Putamen (tissue), 1 donor: Measurements from ENCODE around the gene SLC25A1.
"Not testable (repeated sequence)": the region's sequence is repeated elsewhere in the genome, so short reads cannot be mapped to it uniquely, and the experiment has no call there.

Source experiments
- DNase-seq: peaks from one replicate; pipeline ENCODE4 v3.0.0-alpha.2; 2016; ENCODE audit warnings: low spot score

Gene SLC25A1

DNA sequence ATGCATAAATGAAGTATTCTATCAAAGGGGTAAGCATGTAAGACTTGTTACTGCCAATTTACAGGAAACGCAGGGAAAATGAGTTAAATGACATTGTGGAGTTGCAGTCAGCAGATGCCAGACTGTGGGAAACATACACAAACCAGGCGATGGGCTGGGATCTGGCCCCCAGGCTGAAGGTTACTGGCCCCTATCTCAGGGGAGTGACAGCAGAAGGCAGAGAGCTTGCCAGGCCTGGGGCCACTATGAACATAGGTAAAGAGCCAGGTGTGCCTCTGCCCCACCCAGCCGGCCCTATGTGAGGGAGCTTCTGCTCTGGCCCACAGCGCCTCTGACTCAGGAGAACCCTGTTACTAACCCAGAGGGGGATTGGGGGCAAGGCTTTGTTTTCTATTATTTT lies 26.1 kb upstream of the SLC25A1 start:
- no peak for DNase-seq

DNA sequence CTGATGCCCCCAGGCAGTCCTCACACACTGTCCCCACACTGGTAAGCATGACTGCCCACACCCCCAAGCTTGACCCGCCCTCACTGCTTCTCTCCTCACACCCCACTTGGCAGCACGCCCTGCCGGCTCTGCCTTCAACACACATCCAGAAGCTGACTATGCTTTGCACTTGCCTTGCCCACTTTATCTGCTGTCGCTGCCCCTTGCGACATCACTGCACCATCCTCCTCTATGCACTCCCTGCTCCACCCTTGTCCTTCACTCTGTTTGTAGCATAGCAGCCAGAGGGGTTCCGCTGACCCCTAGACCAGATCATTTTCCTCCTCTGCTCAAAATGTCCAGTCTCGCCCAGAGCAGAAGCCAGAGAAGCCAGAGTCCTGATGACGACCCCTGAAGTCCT lies 25.3 kb upstream of the SLC25A1 start:
- DNase-seq = no peak

DNA sequence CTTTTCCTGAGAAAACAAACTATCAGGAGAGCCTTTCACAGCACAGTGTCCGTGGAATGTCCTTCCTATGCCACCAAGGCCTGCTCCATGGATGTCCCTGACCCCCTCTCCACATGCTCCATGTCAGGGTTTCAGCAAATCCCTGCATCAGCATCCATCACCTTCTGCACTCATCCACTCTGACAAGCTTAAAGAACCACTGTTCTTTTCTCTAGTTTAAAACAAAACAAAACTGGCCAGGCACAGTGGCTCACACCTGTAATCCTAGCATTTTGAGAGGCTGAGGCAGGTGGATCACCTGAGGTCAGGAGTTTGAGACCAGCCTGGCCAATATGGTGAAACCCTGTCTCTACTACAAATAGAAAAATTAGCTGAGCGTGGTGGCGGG lies 24.3 kb upstream of the SLC25A1 start:
- not testable (repeated sequence) for DNase-seq

DNA sequence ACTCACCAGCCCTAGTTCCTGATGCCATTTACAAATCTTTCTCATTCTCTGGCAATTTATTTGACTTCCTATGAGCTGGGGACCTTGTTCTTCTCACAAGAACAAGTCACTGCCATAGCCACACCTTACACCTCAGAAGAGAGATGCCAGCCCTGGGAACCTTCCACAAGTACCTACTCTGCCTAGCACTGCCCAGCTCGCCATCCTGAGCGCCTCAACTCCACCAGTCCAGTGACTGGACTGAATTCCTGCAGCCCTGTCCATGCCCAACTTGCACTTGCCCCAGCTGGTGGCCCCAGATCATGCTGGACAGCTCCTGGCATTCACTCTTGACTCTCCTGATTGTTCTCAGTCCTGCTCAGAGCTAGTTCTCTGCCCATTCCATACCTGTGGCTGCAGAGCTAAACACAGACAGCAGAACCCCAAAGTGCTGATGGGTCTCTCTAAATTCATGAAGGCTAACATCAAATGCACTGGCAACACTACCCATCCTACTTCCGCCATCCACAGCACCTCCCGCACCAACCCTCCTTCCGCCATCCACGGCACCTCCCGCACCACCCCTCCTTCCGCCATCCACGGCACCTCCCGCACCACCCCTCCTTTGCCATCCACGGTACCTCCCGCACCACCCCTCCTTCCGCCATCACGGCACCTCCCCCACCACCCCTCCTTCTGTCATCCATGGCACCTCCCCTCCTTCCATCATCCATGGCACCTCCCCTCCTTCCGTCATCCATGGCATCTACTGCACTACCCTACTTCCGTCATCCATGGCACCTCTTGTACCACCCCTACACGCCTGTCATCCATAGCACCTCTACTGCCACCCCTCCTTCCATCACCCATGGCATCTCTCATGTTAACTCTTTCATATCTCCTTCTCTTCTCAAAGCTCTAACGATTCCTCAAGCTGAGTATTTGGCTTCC lies 23.6 kb upstream of the SLC25A1 start:
- DNase-seq = no peak

DNA sequence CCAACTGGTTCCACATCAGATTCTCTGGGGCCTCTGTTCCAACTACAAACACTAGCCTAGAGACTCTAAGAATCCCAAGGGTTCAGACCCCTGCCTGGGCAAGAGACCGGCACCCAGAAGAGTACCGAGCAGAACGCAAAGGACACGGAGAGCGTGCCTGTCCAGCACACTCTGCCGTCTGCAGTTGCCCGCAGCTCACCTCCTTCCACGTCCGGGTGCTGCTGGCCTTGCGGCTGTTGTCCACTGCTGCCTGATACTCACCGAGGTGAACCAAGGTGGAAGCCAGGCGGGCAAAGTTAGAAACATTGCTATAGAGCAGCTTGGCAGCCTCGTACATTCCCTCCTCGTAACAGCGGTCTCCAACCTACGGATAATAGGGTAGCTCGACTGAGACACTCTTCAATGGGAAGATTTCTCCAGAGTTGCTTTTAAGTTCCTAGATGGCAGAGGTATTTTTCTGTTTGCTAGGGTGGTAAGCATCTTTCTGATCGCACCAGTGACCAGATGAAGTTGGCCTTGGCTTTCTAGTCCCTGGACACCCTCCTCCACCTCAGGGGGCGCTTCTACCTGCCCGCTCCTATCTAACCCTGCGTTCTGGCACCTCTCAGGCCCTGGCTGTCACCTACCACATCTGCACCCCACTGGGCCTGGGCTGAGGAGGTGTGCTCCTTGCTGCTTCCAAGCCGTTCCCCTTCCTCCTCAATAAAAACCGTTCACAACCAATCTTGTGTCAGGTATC lies 22.8 kb upstream of the SLC25A1 start:
- no peak for DNase-seq

DNA sequence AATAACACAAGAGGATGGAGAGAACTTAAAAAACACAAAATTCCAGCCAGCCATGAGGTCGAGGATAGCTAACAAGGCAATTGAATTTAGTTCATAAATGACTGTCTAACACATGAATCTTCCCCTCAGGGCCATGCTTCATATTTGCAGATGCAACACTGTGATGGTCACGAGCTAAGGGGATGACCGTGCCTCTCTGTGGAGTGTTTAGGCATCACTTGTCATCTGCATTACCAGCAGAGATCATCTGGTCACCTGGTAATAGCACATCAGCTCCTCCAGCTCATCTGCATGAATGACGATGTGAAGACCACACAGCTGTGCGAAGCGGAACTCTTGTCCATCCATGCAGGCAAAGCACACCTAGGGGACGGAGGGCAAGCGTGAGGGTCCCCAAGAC lies 20.9 kb upstream of the SLC25A1 start:
- no peak for DNase-seq

DNA sequence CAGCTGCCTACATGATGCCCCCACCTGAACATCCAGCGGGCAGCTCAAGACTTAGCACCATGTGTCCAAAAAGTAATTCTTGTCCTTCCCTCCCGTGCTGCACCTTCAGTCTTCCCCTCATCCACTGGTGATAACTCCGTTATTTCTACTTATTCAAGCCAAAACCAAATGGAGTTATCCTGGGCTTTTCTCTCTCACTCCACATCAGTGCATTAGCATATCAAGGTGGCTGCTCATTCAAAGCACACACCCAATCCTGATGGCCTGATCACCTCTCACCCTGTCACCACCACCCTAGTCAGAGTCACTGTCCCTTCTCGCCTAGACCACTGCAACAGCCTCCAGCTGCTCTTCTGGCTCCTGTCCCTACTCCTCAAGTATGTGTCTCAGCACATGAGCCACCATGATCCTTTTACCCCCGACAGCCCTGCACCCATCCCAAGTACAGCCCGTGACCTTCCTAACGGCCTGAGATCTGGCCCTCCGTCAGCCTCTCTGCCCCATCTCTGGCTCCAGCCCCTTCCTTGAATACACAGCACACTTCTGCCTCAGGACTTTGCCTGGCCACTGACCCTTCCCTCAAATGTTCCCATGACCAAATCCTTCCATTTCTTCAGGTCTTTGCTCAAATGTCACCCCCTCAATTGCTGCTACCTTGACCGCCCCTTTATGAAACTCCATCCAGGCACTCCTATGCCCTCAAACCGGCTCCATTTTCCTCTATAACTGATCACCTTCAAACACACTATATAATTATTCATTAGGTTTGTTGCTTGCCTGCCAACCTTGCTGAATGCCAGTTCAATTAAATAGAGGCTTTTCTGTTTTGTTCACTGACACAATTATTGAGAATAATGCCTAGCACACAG lies 19.7 kb upstream of the SLC25A1 start:
- DNase-seq = no peak

DNA sequence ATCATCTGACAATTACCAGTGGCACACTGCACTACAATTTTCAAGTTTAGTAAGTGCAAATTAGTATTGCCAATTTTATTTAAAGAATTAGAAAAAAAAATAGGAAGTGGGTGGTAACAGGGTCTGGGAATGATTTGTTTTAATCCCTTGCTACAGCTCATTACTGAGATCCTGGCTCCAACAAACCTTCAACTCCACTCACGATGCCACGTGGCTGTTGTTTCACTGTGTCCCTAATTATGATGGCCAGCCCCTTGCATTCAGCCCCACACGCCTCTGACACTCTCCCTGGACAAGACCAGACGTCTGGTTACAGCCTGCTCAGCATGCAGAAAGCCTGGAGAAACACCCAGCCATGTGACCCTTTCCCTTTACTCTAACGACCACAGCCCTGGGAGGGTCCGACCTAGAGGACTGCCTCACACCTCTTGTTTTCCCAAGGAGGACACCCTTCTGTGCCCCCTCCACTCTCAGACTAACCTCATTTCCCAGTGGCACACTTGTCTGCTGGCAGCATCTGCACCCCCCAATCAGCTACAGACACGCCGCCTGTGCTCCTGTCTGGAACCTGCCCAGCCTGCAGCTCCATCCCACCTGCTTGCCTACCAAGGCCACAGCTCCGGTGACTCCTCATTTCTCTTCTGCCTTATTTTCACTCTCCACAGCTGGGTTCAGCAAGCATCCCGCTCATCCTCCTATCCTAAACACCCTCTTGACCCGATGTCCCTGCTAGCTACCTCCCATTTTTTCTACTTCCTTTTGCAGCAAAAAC lies 18.5 kb upstream of the SLC25A1 start:
- no peak for DNase-seq

DNA sequence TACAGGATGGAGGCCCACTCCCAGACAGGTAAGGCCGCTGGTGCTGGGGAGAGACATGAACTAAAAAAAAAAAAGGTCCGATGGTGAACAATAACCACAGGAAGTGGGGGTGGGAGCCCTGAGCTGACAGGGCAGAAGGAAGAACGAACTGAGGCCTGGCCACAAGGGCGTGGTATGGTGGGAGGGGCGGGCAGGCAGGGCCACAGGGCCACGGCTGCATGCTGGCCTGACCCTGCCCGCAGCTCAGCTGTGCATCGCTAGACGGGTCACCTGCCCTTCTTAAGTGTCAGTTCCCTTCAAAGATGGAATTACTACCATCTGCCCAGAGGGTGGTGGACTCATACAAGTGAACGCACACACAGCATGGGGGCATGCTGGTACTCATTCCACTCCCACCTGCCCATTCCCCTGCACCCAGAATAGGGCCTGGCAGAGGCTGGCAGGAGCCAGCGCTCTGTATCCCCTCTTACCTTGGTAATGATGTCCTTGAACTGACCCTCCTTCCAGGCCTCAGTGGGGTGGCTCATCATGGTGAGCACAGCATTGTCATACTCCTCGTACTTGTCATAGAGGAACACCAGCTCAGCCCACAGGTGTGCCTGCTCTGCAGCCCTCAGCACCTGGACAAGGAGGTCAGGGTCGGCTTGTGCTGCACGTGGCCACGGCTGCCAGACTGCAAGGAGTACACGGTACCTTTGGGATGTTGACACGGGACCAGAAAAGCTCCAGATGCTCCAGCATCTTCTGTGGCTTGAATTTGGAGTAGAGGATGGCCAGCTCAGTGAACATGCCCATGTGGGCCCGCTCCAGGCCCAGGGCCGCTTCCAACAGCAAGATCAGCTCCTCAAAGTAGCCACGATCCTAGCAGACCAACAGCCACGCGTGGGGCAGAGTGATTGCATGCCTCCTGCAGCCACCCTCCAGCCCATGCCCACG lies 17.5 kb upstream of the SLC25A1 start:
- no peak for DNase-seq

DNA sequence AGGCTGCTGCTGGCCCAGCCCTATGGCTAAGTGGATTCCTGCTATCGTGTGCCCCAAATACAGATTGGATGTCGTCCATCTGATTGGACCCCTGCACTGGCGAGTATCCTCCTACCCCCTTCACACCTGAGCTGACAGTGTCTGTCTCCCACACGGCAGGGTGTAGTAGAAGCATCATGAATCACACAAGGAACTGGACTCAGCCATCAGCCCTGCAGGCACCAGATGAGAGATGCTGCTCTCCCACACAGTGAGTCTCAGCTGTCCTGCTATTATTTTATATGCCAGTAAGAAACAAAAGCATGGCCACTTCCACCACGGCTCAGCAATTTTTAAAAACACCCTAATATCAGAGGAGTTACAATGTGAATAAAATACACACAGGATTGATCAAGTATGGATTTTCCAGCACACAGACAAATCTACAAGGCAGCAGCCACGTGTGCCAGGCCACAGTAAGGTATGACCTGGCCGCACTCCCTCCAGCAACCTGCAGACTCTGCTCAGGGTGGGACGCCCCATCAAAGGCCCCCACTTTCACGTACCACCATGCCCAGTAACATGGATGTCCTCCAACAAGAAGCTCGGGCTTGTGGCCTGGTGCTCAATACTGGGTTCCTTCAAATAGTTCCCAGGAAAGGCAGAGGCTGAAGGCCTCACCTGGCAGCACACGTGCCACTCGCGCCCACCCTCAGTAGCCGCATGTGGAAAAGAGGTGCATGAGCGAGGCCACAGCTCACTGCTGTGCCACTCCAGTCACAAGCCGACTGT lies 16.4 kb upstream of the SLC25A1 start:
- DNase-seq = no peak

DNA sequence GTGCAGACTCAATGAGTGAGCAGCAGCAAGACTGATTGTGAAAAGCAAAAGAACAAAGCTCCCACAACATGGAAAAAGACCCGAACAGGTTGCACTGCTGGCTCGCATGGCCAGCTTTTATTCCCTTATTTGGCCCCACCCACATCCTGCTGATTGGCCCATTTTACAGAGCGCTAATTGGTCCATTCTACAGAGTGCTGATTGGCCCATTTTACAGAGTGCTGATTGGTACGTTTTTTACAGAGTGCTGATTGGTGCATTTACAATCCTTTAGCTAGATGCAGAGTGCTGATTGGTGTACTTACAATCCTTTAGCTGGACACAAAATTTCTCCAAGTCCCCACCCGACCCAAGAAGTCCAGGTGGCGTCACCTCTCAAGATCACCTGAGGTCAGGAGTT lies 15.3 kb upstream of the SLC25A1 start:
- DNase-seq = no peak

DNA sequence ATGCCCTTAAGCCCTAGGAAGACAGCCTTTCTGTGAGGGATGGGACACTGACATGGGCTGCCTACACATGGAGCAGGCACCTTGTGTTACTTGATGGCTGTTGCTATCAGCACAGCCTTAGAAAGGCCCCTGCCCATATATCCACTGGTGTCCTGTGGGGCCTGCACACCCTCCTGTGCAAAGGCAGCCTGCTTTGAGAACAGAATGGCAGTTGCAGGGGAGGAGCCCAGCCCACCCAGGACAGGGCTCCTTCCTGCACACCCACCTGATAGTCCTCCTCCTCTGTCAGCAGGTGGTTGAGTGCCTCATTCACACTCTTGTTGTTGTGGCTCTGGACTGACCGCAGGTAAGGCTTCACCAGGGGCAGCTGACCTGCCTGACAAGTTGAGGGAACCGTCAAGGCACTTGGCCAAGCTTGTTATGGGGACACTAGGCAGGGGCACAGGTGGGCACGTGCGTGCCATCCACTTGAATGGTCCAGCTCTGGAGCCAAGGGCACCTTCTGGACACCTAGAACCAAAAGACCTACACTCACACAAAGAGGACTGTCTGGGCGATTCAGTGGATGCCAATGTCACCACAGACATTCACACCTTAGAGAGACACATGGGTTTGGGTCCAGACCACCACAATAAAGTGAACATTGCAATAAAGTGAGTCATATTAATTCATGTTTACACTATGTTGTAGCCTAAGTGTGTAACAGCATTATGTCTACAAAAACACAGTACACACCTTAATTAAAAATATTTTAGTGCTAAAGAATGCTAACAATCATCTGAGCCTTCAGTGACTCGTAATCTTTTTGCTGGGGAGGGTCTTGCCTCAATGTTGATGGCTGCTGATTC lies 9.4 kb upstream of the SLC25A1 start:
- no peak for DNase-seq

DNA sequence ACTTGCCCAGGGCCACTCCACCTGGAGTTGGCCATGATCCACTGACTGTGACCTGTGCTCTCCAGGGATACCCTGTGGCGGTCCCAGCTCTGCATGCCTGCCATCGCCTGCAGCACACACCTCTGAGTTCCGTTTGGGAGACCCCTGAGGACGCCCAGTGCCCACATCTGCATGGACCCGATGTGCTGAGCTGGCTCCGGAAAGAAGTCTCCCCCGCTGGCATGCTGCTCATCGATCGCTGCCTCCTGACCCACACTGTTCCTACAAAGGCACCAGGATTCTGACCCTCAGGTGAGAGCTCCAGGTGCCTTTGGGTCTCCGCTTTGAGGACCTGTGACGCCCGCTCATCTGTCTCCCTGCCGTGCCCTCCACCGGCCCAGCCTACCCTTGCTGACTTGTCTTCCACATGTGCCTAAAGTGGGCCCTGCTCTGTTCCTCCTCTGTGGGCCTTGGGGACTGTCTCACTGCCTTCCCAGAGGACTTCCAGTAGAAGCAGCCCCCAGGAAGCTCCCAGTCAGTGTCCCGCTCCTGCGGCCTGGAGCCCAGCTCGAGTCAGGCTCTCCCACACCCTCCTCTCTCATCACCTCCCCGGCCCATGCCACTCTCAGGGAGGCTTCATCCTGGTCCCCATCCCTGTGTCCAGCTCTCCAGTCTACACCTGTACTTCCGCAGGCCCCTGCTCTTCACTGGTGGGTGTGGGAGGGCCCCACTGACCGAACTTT lies 5.9 kb upstream of the SLC25A1 start:
- no peak for DNase-seq

DNA sequence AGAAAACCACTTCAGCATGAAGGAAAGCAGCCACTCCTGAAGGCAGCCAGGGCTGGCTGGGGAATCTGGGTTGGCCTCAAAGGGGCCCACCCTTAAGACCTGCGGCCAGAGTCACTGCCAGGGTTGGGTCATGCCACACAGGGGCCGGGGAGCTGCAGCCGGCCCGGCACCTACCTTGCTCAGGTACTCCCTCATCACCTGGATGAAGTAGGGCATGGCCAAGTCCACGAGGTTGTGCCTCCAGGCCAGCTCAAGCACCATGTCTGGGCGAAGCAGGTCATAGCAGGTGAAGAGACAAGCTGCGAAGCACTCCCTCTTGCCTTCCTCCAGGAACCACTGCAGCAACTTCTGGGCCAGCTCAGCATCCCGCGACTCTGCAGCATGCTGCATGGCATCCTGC lies 4.7 kb upstream of the SLC25A1 start:
- no peak for DNase-seq

DNA sequence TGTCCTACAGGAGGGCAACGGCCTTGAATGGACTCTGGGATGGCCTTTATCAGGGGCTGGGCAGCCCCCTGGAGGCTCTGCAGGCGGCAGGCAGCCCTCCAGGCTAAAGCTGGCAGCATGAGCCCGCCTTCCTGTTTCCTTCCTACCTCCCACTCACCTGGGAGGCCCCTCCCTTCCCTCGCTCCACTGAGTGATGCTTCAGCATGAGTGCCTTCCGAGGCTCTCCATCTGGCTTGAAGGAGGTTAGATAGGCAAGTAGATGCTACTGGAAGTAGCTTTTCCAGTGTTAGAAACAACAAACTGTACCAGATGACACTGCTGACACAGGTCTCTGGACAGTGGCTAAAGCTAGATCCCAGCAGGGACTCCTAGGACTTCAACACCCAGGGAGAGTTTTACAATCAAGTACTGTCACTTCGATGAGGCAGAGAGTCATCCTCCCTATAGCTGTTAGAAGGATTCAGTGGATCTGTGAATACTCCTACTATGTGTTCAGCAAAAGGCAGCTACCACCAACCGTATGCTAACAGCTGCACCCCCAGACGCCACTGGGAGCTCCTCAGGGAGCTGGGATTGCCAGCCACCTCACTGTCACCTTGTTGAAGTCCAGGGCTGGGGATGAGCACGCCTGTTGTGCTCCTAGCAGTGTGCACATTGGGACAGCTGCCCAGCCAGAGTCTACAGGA lies 4.1 kb upstream of the SLC25A1 start:
- no peak for DNase-seq

DNA sequence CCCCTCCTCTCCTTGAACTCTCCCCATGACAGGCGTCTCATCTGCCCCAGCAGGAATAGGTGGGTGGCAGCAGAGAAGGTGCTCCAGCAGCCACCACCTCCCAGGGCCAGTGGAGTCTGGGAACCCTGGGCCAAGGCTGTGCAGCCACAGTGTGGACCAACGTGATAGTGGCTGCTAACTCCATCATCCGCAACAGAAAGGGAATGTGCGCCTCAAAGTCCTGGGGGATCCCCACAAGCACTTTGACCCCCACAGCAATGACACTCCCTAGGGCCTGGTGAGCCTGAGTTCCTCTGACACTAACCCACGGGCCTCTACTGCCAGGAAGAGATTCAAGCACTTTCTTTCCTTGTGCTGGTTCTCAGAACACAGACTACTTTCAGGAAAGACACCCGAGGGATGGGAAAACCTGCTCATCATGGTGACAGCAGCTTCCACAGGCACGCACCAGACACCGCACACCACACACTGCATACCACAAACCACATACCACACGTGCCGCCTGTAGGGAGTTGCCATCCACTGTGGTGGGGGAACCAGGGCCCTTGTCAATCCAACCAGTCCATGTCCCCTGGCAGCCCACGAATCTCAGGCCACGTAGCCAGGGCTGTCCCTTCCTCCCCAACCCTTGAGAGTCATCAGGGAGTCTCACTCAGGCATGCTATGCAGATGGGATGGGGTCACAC lies 3.4 kb upstream of the SLC25A1 start:
- DNase-seq = no peak
